HEK293 (cell line): ENCODE data around the gene RAB24.

Experiments
- CTCF ChIA-PET: fragments of 350-600 bp; formaldehyde crosslinking; extraction: SDS; loops from one replicate; lab custom pipeline; 2021; ENCODE audit warnings: antibody characterized with exemption; lab: Yijun Ruan, JAX
- POLR2A ChIA-PET: fragments of 300-600 bp; formaldehyde crosslinking; extraction: SDS; loops from one replicate; lab custom pipeline; 2020; ENCODE audit warnings: antibody characterized with exemption, inconsistent platforms; lab: Yijun Ruan, JAX
- H3K27ac ChIP-seq: fragments of 200-500 bp; sonication (Bioruptor generic); 2 replicates; pipeline ENCODE4 v1.5.1; 2014; ENCODE audit warnings: low read depth, low read length, control low read depth, inconsistent platforms; ENCODE audit errors: extremely low read depth
- H3K36me3 ChIP-seq, 2 experiments: fragments of 200-500 bp in 1 of 2; sonication (Bioruptor generic) in 1 of 2; 1 replicate in 1 of 2; 2 replicates in 1 of 2; pipeline ENCODE4 v1.5.1; 2014 to 2017; ENCODE audit warnings: inconsistent platforms in 2 of 2, low read length in 2 of 2; ENCODE audit not compliant: control insufficient read depth in 2 of 2, insufficient read depth in 1 of 2
- H3K4me1 ChIP-seq: fragments of 200-500 bp; sonication (Bioruptor generic); 2 replicates; pipeline ENCODE4 v1.5.1; 2014; ENCODE audit warnings: mild to moderate bottlenecking, low read length, inconsistent platforms; ENCODE audit not compliant: control insufficient read depth, insufficient read depth
- H3K4me3 ChIP-seq: 2 replicates; pipeline ENCODE4 v1.5.1; 2011; ENCODE audit warnings: low read depth, mild to moderate bottlenecking, control low read depth, low read length, moderate library complexity
- H3K9me3 ChIP-seq: fragments of 200-500 bp; sonication (Bioruptor generic); 2 replicates; pipeline ENCODE4 v1.5.1; 2014; ENCODE audit warnings: low read depth, low read length, inconsistent platforms; ENCODE audit not compliant: control insufficient read depth, insufficient read depth
- BCL11B ChIP-seq: fragments of 450-650 bp; formaldehyde crosslinking; IDR thresholded peaks from 2 replicates; pipeline ENCODE4 v1.5.1; 2016; ENCODE audit warnings: low read depth, missing biosample characterization, missing genetic modification characterization
- BCL6B ChIP-seq: fragments of 450-650 bp; formaldehyde crosslinking; IDR thresholded peaks from 2 replicates; pipeline ENCODE4 v1.5.1; 2017; ENCODE audit warnings: missing biosample characterization, missing genetic modification characterization
- GLI4 ChIP-seq: fragments of 450-650 bp; formaldehyde crosslinking; IDR thresholded peaks from 2 replicates; pipeline ENCODE4 v1.5.1; 2016; ENCODE audit warnings: missing biosample characterization, missing genetic modification characterization
- SCRT2 ChIP-seq: fragments of 450-650 bp; formaldehyde crosslinking; IDR thresholded peaks from 2 replicates; pipeline ENCODE4 v1.5.1; 2016; ENCODE audit warnings: missing biosample characterization, missing genetic modification characterization
- ZBTB48 ChIP-seq: fragments of 450-650 bp; formaldehyde crosslinking; IDR thresholded peaks from 2 replicates; pipeline ENCODE4 v1.5.1; 2016; ENCODE audit warnings: missing biosample characterization, missing genetic modification characterization
- ZBTB49 ChIP-seq: fragments of 450-650 bp; formaldehyde crosslinking; IDR thresholded peaks from 2 replicates; pipeline ENCODE4 v1.5.1; 2016; ENCODE audit warnings: missing biosample characterization, missing genetic modification characterization, low read depth
- ZNF133 ChIP-seq: fragments of 450-650 bp; formaldehyde crosslinking; IDR thresholded peaks from 2 replicates; pipeline ENCODE4 v1.5.1; 2016; ENCODE audit warnings: missing biosample characterization, missing genetic modification characterization
- ZNF140 ChIP-seq: fragments of 450-650 bp; formaldehyde crosslinking; IDR thresholded peaks from 2 replicates; pipeline ENCODE4 v1.5.1; 2016; ENCODE audit warnings: missing biosample characterization, missing genetic modification characterization
- ZNF155 ChIP-seq: fragments of 450-650 bp; formaldehyde crosslinking; IDR thresholded peaks from 2 replicates; pipeline ENCODE4 v1.5.1; 2016; ENCODE audit warnings: missing biosample characterization, missing genetic modification characterization
- ZNF2 ChIP-seq: fragments of 450-650 bp; formaldehyde crosslinking; IDR thresholded peaks from 2 replicates; pipeline ENCODE4 v1.5.1; 2016; ENCODE audit warnings: missing biosample characterization, missing genetic modification characterization
- ZNF354C ChIP-seq: fragments of 450-650 bp; formaldehyde crosslinking; IDR thresholded peaks from 2 replicates; pipeline ENCODE4 v1.5.1; 2016; ENCODE audit warnings: missing biosample characterization, missing genetic modification characterization, low read depth, borderline replicate concordance
- ZNF37A ChIP-seq: fragments of 450-650 bp; IDR thresholded peaks from 2 replicates; pipeline ENCODE4 v1.5.1; 2018; ENCODE audit warnings: missing biosample characterization, missing genetic modification characterization
- ZNF433 ChIP-seq: fragments of 450-650 bp; formaldehyde crosslinking; IDR thresholded peaks from 2 replicates; pipeline ENCODE4 v1.5.1; 2016; ENCODE audit warnings: missing biosample characterization, missing genetic modification characterization, low read depth
- ZNF449 ChIP-seq: fragments of 450-650 bp; formaldehyde crosslinking; IDR thresholded peaks from 2 replicates; pipeline ENCODE4 v1.5.1; 2017; ENCODE audit warnings: missing biosample characterization, mild to moderate bottlenecking, missing genetic modification characterization, moderate library complexity
- ZNF514 ChIP-seq: fragments of 450-650 bp; formaldehyde crosslinking; IDR thresholded peaks from 2 replicates; pipeline ENCODE4 v1.5.1; 2016; ENCODE audit warnings: missing biosample characterization, missing genetic modification characterization
- ZNF621 ChIP-seq: fragments of 450-650 bp; formaldehyde crosslinking; IDR thresholded peaks from 2 replicates; pipeline ENCODE4 v1.5.1; 2017; ENCODE audit warnings: missing biosample characterization, missing genetic modification characterization
- ZNF624 ChIP-seq: fragments of 450-650 bp; formaldehyde crosslinking; IDR thresholded peaks from 2 replicates; pipeline ENCODE4 v1.5.1; 2017; ENCODE audit warnings: missing biosample characterization, missing genetic modification characterization
- ZNF626 ChIP-seq: fragments of 450-650 bp; sonication (Bioruptor Pico); formaldehyde crosslinking; IDR thresholded peaks from 2 replicates; pipeline ENCODE4 v1.5.1; 2018; ENCODE audit warnings: missing biosample characterization, missing genetic modification characterization, inconsistent platforms
- ZNF768 ChIP-seq: fragments of 450-650 bp; formaldehyde crosslinking; IDR thresholded peaks from 2 replicates; pipeline ENCODE4 v1.5.1; 2018; ENCODE audit warnings: missing biosample characterization, mild to moderate bottlenecking, missing genetic modification characterization
- ZNF837 ChIP-seq: fragments of 450-650 bp; formaldehyde crosslinking; IDR thresholded peaks from 2 replicates; pipeline ENCODE4 v1.5.1; 2016; ENCODE audit warnings: missing biosample characterization, missing genetic modification characterization
- ZSCAN16 ChIP-seq: fragments of 450-650 bp; formaldehyde crosslinking; IDR thresholded peaks from 2 replicates; pipeline ENCODE4 v1.5.1; 2016; ENCODE audit warnings: missing biosample characterization, missing genetic modification characterization
- TF ChIP-seq, protein P1 (sequence below): fragments of 450-650 bp; formaldehyde crosslinking; IDR thresholded peaks from 2 replicates; pipeline ENCODE4 v1.5.1; 2016; ENCODE audit warnings: missing biosample characterization, missing genetic modification characterization
- TF ChIP-seq, protein P2 (sequence below): IDR thresholded peaks from 2 replicates; pipeline ENCODE4 v1.6.1; 2011; ENCODE audit warnings: mild to moderate bottlenecking, low read depth, low read length, borderline replicate concordance

RAB24 gene

GRCh38 chr5:177339107-177339638 is 35.7 kb upstream of the RAB24 start (continued):
- TF ChIP-seq ZNF768 (tag by site-specific recombination) = no peak

GRCh38 chr5:177338251-177339106 is 35.0 kb upstream of the RAB24 start:
- ChIA-PET CTCF (interaction anchor here (0.9 kb wide), 1 partner anchor 12 kb away, joined by 4 read pairs; no protein-coding TSS in a partner anchor), POLR2A (no interaction called here)
- Histone ChIP-seq H3K27ac (no peak overlapping the region), H3K4me1 (no peaks in the 10 kb centered on the region), H3K9me3 (no peaks in the 10 kb centered on the region), H3K36me3 (peaks cover 23 to 73% of the 10 kb centered on the region in 2 experiments), H3K4me3 (no peak overlapping the region)
- TF ChIP-seq BCL11B (tag by site-specific recombination) (no peak), ZNF140 (tag by site-specific recombination) (no peak), ZBTB49 (tag by site-specific recombination) (no peak), ZBTB48 (tag by site-specific recombination) (no peak), ZNF433 (tag by site-specific recombination) (no peak), ZNF514 (tag by site-specific recombination) (no peak), ZNF37A (tag by site-specific recombination) (no peak), ZNF155 (tag by site-specific recombination) (no peak), ZNF133 (tag by site-specific recombination) (no peak)
- TF ChIP-seq, protein P1, sequence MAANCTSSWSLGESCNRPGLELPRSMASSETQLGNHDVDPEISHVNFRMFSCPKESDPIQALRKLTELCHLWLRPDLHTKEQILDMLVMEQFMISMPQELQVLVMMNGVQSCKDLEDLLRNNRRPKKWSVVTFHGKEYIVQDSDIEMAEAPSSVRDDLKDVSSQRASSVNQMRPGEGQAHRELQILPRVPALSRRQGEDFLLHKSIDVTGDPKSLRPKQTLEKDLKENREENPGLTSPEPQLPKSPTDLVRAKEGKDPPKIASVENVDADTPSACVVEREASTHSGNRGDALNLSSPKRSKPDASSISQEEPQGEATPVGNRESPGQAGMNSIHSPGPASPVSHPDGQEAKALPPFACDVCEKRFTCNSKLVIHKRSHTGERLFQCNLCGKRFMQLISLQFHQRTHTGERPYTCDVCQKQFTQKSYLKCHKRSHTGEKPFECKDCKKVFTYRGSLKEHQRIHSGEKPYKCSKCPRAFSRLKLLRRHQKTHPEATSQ (tag by site-specific recombination) = no peak

DNA sequence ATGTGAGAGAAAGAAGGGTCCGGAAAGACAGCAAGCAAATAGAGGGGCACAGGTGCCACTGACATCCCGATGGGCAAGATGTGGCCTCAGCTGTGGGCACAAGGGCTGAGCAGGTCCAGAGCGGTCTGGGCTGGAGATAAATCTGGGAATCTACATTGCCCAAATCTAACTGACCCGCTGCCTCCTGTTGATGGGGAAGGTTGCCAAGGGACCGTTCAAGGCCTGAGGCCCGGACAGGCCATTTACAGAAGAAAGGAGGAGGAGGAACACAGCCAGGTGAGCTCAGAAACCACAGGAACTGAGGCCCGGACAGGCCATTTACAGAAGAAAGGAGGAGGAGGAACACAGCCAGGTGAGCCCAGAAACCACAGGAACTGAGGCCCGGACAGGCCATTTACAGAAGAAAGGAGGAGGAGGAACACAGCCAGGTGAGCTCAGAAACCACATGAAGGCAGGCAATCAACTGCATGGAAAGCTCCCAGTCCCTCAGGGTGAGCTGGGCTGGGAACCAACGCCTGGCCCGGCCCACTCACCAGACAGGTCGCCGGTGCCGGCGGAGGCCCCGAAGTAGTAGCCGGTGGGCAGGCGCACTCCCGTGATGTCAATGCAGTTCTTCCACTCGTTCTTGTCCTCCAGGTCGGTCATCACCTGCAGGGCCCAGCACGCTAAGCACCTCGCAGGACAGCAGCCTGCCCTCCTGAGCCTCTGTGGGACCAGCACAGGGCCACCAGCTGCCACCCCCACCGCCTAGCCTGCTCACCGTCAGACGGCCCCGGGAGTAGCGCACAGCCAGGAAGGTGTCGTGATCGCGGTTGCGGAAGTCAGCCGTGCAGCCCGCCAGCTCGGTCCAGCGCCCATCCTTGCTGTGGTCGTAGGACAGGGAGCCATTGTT is 33.3 kb upstream of the RAB24 start:
- Histone ChIP-seq H3K9me3 (no peaks in the 10 kb centered on the region), H3K36me3 (peaks cover 15 to 87% of the 10 kb centered on the region in 2 experiments), H3K27ac (no peak overlapping the region), H3K4me1 (no peaks in the 10 kb centered on the region), H3K4me3 (no peak overlapping the region)
- CTCF ChIA-PET = interaction anchor here (0.7 to 1.6 kb wide), 5 partner anchors 9 to 65 kb away, joined by 3 to 6 read pairs (median 5); no protein-coding TSS in a partner anchor
- POLR2A ChIA-PET = interaction anchor here (0.5 to 1.8 kb wide), 5 partner anchors 13 to 118 kb away, joined by 3 to 8 read pairs (median 4); partner anchors contain the start of gene LMAN2
- no peak for TF ChIP-seq ZNF837 (tag by site-specific recombination)
- no peak for TF ChIP-seq GLI4 (tag by site-specific recombination)
- no peak for TF ChIP-seq BCL6B (tag by site-specific recombination)
- no peak for TF ChIP-seq ZNF449
- no peak for TF ChIP-seq ZSCAN16 (tag by site-specific recombination)
- TF ChIP-seq ZNF2 = no peak
- TF ChIP-seq ZNF621 (tag by site-specific recombination) = no peak
- no peak for TF ChIP-seq ZNF626 (tag by site-specific recombination)
- TF ChIP-seq, protein P2, sequence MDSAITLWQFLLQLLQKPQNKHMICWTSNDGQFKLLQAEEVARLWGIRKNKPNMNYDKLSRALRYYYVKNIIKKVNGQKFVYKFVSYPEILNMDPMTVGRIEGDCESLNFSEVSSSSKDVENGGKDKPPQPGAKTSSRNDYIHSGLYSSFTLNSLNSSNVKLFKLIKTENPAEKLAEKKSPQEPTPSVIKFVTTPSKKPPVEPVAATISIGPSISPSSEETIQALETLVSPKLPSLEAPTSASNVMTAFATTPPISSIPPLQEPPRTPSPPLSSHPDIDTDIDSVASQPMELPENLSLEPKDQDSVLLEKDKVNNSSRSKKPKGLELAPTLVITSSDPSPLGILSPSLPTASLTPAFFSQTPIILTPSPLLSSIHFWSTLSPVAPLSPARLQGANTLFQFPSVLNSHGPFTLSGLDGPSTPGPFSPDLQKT = no peak
- TF ChIP-seq SCRT2 (tag by site-specific recombination) = no peak
- no peak for TF ChIP-seq ZNF624 (tag by site-specific recombination)
- no peak for TF ChIP-seq ZNF354C
